Activated CD4-positive, alpha-beta T cell treated with anti-CD3 and anti-CD28 coated beads, Interleukin-2, Interleukin-4, amounts not matched to agents 100 ng/mL and 50 ng/mL, durations not matched to agents 16 hours and 8 hours (primary cell): ENCODE measurements around the gene SMC1B.
"Not testable (repeated sequence)": the region's sequence is repeated elsewhere in the genome, so short reads cannot be mapped to it uniquely, and the experiment has no call there.

Source experiments
- DNase-seq: peaks from one replicate; pipeline ENCODE4 v3.0.0-alpha.2; 2020; ENCODE audit warnings: low spot score

SMC1B gene

DNA sequence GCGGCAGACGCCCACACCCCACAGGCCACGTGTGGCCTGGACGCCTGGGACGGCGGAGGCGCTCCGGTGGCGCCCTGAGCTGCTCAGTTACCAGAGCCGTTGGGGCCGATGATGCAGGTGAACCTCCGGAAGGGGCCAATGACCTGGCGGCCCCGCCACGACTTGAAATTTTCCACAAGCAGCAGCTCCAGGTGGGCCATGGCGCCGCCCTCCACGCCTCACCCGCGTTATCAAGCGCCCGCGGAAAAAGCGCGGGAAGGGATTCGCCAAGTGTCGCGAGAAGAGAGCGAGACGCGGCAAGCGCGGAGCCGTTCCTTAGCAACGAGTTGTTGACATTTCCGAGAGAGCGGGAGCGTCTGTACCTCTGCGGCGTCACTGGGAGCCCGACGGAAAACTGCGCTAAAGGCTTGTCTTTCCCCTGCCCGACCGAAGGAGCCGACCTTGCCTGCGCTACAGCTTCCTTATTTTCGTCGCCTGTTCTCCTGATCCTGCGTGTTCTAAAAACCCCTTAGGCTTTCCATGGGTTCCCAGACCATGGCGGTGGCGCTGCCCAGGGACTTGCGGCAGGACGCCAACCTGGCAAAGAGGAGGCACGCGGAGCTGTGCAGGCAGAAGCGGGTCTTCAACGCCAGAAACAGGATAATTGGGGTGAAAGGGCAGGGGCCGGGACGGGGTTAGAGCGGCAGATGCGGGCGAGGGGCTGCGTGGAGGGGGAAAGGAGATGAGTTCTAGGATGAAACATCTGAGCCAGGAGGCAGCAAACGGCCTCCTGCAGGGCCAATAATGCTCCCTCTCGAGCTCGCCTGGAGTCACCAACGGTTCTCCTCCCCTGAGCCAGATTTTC, at the start of gene SMC1B, which contains the start of gene RIBC2:
Gene SMC1B (minus strand): TSS at position 232 of the 844 bp plus-strand sequence. CDS start 32 bp downstream, at position 200.
Gene RIBC2 (plus strand): TSS at position 326 of the 844 bp plus-strand sequence. CDS start 194 bp downstream, at position 520.
- peak; percentile 89 for DNase-seq

- no peak for DNase-seq
Observed at GRCh38 chr22:45462034-45462655, 48.7 kb upstream of the SMC1B start.

- DNase-seq: no peak
Observed at GRCh38 chr22:45460288-45461109, 47.1 kb upstream of the SMC1B start.

DNA sequence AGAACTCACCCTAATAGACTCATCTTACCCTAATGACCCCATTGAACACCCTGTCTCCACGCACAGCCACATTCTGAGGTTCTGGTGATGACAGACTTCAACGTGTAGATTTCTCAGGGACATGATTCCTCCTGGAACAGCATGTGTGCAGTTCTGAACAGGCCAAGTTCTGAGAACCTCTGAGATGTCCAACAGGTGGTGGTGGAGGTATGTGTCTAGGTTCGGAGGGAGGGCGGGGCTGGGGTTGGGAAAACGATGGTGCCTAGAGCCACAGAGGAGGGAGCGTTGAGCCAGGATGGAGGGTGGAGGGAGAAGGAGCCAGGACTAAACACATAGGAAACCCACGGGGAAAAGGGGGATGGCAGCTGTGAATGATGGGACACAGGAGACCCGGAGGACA, 45.8 kb upstream of the SMC1B start:
- no peak for DNase-seq

GRCh38 chr22:45458532-45458931, 45.1 kb upstream of the SMC1B start:
- no peak for DNase-seq

GRCh38 chr22:45456811-45457210, 43.4 kb upstream of the SMC1B start:
- DNase-seq: no peak

- no peak for DNase-seq
Observed at GRCh38 chr22:45455621-45456020, 42.2 kb upstream of the SMC1B start.

DNA sequence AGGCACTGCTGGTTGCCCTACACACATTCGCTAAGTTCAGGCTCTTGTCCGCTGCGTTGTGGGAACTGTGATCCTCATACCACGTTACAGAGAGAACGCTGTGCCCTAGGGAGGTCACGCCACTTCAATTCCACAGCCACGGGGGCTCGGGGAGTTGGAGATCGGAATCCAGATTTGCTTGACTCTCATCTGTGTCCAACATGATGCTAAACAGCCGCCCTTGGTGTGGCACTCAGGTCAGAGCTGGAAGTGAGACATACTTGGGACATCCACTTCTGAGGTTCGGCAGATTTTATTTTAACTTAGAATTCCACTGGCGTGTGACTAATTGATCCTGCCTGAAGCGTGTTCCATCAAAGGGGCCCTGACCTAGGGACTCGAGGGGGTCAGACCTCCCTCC, 41.8 kb upstream of the SMC1B start:
- DNase-seq: no peak

- no peak for DNase-seq
Observed at GRCh38 chr22:45454275-45454674, 40.9 kb upstream of the SMC1B start.

GRCh38 chr22:45453764-45454163, 40.4 kb upstream of the SMC1B start:
- DNase-seq: no peak

GRCh38 chr22:45452565-45453379, 39.4 kb upstream of the SMC1B start:
- DNase-seq: no peak

DNA sequence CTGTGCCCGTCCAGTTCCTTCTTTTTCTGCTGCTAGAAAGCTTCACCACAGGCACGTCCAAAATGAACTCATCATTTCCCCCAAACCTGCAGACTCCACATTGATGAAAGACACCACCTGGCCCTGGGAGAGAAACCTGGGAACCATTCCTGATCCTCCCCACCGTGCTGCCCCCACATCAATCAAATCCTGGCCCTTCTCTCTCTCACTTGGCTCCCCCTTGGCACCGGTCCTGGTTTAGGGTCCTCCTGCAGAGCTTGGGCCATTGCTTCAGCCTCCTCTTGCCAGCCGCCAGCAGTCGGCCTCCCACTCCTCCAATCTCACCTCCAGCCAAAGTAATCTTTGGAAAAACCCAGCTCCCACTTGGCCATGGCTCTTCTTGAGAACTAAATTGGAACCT, 38.6 kb upstream of the SMC1B start:
- no peak for DNase-seq

GRCh38 chr22:45450921-45451651, 37.7 kb upstream of the SMC1B start:
- DNase-seq: no peak

DNA sequence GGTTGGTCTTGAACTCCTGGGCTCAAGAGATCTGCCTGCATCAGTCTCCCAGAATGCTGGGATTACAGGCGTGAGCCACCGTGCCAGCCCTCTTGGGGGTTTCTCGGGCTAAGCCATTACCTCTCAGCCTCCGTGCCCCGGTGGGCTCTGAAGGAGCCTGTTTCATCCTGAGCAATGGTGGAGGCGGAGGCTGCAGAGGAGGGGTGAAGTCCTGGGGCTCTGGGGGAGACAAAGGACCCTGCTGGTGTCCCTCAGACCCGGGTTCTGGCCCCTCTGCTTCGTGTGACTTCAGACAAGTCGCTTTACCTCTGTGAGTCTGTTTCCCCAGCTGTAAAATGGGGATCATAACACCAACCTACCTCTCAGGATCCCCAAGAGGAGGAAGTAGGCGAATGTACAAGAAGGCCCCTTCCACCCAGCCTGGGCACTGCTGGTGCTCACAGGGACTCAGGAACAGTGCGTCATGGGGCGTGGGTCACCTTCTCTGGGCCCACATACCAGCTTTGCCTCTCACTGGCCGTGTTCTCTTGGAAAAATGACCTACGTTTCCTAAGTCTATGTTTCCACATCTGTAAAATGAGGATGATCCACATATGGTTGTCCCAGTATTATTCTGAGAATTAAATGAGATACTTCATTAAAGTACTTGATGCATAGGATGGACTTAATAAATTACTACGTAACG, 36.8 kb upstream of the SMC1B start:
- DNase-seq: no peak

DNA sequence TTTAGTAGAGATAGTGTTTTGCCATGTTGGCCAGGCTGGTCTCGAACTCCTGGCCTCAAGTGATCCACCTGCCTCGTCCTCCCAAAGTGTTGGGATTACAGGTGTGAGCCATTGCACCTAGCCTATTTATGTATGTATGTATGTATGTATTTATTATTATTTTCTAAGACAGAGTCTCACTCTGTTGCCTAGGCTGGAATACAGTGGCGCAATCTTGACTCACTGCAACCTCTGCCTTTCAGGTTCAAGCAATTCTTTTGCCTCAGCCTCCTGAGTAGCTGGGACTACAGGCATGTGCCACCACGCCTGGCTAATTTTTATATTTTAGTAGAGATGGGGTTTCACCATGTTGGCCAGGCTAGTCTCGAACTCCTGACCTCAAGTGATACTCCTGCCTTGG, 36.0 kb upstream of the SMC1B start:
- DNase-seq: not testable (repeated sequence)

- no peak for DNase-seq
Observed at GRCh38 chr22:45448431-45448830, 35.0 kb upstream of the SMC1B start.

- not testable (repeated sequence) for DNase-seq
Observed at GRCh38 chr22:45447596-45447995, 34.2 kb upstream of the SMC1B start.

DNA sequence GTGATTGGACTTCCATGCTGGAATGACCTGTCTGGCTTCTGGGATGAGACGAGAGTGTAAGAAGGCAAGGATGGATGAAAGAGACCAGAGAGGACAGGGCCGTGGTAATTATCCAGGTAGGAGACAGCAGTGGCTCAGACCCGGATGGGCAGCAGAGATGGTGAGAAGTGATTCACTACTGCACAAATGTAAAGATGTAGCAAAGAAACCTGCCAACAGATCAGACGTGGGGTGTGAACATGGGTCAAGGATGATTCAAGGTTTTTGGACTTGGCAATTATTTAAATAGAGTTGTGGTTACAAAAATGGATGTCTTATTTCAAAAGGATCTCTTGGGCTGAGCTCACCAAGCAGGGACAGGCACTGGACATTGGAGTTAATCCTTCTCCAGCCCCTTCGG, 32.8 kb upstream of the SMC1B start:
- DNase-seq: no peak

- DNase-seq: no peak
Observed at GRCh38 chr22:45445031-45445710, 31.8 kb upstream of the SMC1B start.

- DNase-seq: no peak
Observed at GRCh38 chr22:45444168-45444567, 30.8 kb upstream of the SMC1B start.
